CD8-positive, alpha-beta memory T cell (primary cell): ENCODE measurements around the gene TMEM151A. TPM values are rescaled to one million over a fixed set of nuclear protein-coding genes. Genes with fewer than 3 reads are reported as not detected.

ENCODE experiments used
- CTCF ChIA-PET: fragments of 350-600 bp; sonication (Branson Sonifier 250); formaldehyde crosslinking; loops from one replicate; lab custom pipeline; 2021; ENCODE audit warnings: antibody characterized with exemption; lab: Charles Lee
- POLR2A ChIA-PET: fragments of 350-600 bp; sonication (Branson Sonifier 250); formaldehyde crosslinking; loops from one replicate; lab custom pipeline; 2021; ENCODE audit warnings: antibody characterized with exemption; lab: Charles Lee
- DNase-seq, 5 donors: peaks; one replicate each; pipeline versions ENCODE4 v3.0.0 to v3.0.0-alpha.2; 2020 to 2022; ENCODE audit warnings: mixed read lengths in 1 of 5
- H3K27ac ChIP-seq: one replicate; pipeline ENCODE4 v1.7.0; 2013; ENCODE audit warnings: low read depth, mild to moderate bottlenecking, low read length, moderate library complexity
- H3K27me3 ChIP-seq: 2 replicates; pipeline ENCODE4 v1.7.0; 2013; ENCODE audit warnings: low read length, mild to moderate bottlenecking; ENCODE audit not compliant: insufficient read depth, poor library complexity, severe bottlenecking
- H3K36me3 ChIP-seq: 2 replicates; pipeline ENCODE4 v1.7.0; 2013; ENCODE audit warnings: mild to moderate bottlenecking, low read length, moderate library complexity; ENCODE audit not compliant: insufficient read depth
- H3K4me1 ChIP-seq: 2 replicates; pipeline ENCODE4 v1.7.0; 2013; ENCODE audit warnings: mild to moderate bottlenecking, low read length, moderate library complexity; ENCODE audit not compliant: insufficient read depth
- H3K4me3 ChIP-seq: 2 replicates; pipeline ENCODE4 v1.7.0; 2013; ENCODE audit warnings: mild to moderate bottlenecking, low read length
- H3K9me3 ChIP-seq: 2 replicates; pipeline ENCODE4 v1.7.0; 2013; ENCODE audit warnings: mild to moderate bottlenecking, low read length
- H3K27ac Mint-ChIP-seq, 8 donors: one replicate each; pipeline ENCODE4 v1.8.0; 2020 to 2021; ENCODE audit warnings: mixed read lengths in 8 of 8, mild to moderate bottlenecking in 6 of 8, inconsistent platforms in 3 of 8, moderate library complexity in 3 of 8
- H3K27me3 Mint-ChIP-seq, 2 donors: one replicate each; pipeline ENCODE4 v1.8.0; 2020 to 2021; ENCODE audit warnings: mixed read lengths in 2 of 2, mild to moderate bottlenecking in 1 of 2, moderate library complexity in 1 of 2
- H3K36me3 Mint-ChIP-seq, 3 donors: one replicate each; pipeline ENCODE4 v1.8.0; 2020 to 2021; ENCODE audit warnings: mixed read lengths in 3 of 3, inconsistent platforms in 1 of 3, mild to moderate bottlenecking in 1 of 3
- H3K4me1 Mint-ChIP-seq, 3 donors: one replicate each; pipeline ENCODE4 v1.8.0; 2020 to 2021; ENCODE audit warnings: mixed read lengths in 3 of 3, inconsistent platforms in 1 of 3, mild to moderate bottlenecking in 1 of 3
- H3K4me3 Mint-ChIP-seq, 7 donors: one replicate each; pipeline ENCODE4 v1.8.0; 2020 to 2021; ENCODE audit warnings: mixed read lengths in 7 of 7, mild to moderate bottlenecking in 6 of 7, moderate library complexity in 4 of 7, inconsistent platforms in 2 of 7
- H3K9me3 Mint-ChIP-seq, 5 donors: one replicate each; pipeline ENCODE4 v1.8.0; 2020 to 2022; ENCODE audit warnings: mixed read lengths in 5 of 5, mild to moderate bottlenecking in 3 of 5, moderate library complexity in 2 of 5, inconsistent platforms in 1 of 5
- polyA plus RNA-seq: library from polyadenylated mRNA; unstranded; fragments of 300-500 nt; fragmentation: Illumina TruSeq; gene quantifications from one replicate; pipeline ENCODE4 v1.2.3, GENCODE V29; 2021
- total RNA-seq, 2 experiments: library from RNA; stranded (reverse); gene quantifications; one replicate each; pipeline ENCODE4 v1.2.3, GENCODE V29; 2021

The TMEM151A gene
- not detected for total RNA-seq
- polyA plus RNA-seq: not detected

- H3K27me3 Mint-ChIP-seq: peaks cover 14 to 24% of the 10 kb centered on the region in 2 donors
- H3K4me1 Mint-ChIP-seq: peaks cover 24 to 44% (median 31%) of the 10 kb centered on the region in 3 donors
- CTCF ChIA-PET: interaction anchor here (0.8 to 5.3 kb wide), 4 partner anchors 9 to 512 kb away, joined by 3 to 39 read pairs (median 6); no protein-coding TSS in a partner anchor
- H3K27ac Mint-ChIP-seq: peak within 1 kb of the TSS in 5 of 8 donors; percentile 4 to 81 (median 29)
- H3K36me3 Mint-ChIP-seq: peaks cover 0 to 5% (median 4%) of the 10 kb centered on the region in 3 donors
- POLR2A ChIA-PET: interaction anchor here (0.5 to 1.4 kb wide), 6 partner anchors 10 to 1490 kb away, joined by 3 to 4 read pairs (median 4); partner anchors contain the start of genes MRPL11 and PELI3
- H3K4me3 ChIP-seq: no peak within 1 kb of the TSS
- H3K9me3 Mint-ChIP-seq: no peaks in the 10 kb centered on the region
- no peak within 1 kb of the TSS for H3K27ac ChIP-seq
- H3K4me1 ChIP-seq: peaks cover 26% of the 10 kb centered on the region
- H3K27me3 ChIP-seq: peaks cover 15% of the 10 kb centered on the region
- no peak for DNase-seq
- H3K9me3 ChIP-seq: no peaks in the 10 kb centered on the region
- peak within 1 kb of the TSS; percentile 73 to 96 (median 86) for H3K4me3 Mint-ChIP-seq
- H3K36me3 ChIP-seq: no peaks in the 10 kb centered on the region
Measured at GRCh38 chr11:66291706-66292542, at the start of gene TMEM151A. TMEM151A (plus strand) TSS chr11:66291894; CDS start chr11:66292014, 120 bp downstream.

- ChIA-PET CTCF (no interaction called here), POLR2A (no interaction called here)
- no peaks in the 10 kb centered on the region for H3K9me3 Mint-ChIP-seq
- H3K9me3 ChIP-seq: no peaks in the 10 kb centered on the region
- peaks cover 37% of the 10 kb centered on the region for H3K36me3 ChIP-seq
- no peaks in the 10 kb centered on the region for H3K27me3 Mint-ChIP-seq
- DNase-seq: no peak
- H3K27ac ChIP-seq: no peak overlapping the region
- no peak overlapping the region for H3K4me3 ChIP-seq
- H3K4me1 ChIP-seq: no peaks in the 10 kb centered on the region
- peak overlapping the region in 1 of 7 donors; percentile 65 for H3K4me3 Mint-ChIP-seq
- H3K27ac Mint-ChIP-seq: peak overlapping the region in 3 of 8 donors; percentile 27 to 83 (median 42)
- H3K27me3 ChIP-seq: no peaks in the 10 kb centered on the region
- H3K36me3 Mint-ChIP-seq: peaks cover 0 to 87% (median 7%) of the 10 kb centered on the region in 3 donors
- no peaks in the 10 kb centered on the region for H3K4me1 Mint-ChIP-seq
Measured at GRCh38 chr11:66242095-66242765, 49.5 kb upstream of the TMEM151A start.

DNA sequence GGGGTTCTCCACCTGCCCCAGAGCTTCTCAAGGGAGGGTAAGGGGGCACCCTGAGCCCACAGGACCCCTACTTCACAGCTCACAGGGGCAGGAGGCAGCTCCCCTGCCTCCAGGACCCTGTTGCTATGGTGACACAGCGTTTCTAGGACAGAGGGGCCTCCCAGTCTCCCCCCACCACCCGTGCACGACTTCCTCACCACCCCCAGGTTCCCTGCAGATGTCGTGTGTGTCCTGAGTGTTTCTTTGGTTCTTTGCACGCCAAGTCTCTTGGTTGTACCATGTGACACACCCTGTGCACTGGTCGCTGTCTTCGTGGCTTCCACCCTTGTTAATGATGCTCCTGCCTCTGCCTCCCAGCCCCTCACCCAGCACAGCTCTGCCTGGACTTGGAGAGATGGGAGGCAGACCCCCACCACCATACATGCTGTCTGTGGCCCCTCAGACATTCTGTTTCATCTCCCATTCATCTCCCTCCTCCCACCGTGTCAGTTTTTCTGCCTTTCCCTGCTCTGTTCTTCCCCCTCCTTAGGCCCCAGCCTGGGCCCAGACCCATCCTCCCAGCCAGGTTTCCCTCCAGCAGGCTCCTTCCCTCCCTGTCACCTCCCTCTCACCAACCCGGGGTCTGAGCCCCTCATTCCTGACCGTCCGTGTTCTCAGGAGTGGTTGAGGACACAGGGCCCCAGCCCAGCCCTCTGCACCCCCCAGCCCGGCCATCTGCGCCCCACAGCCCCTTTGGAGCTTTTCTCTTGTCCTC lies 47.7 kb upstream of the TMEM151A start:
- no peaks in the 10 kb centered on the region for H3K27me3 ChIP-seq
- ChIA-PET CTCF (no interaction called here), POLR2A (interaction anchor here (0.5 kb wide), 1 partner anchor 451 kb away, joined by 4 read pairs; no protein-coding TSS in a partner anchor)
- H3K4me1 ChIP-seq: no peaks in the 10 kb centered on the region
- no peak overlapping the region for H3K27ac ChIP-seq
- Mint-ChIP-seq H3K27me3 (no peaks in the 10 kb centered on the region), H3K4me3 (no peak overlapping the region), H3K4me1 (no peaks in the 10 kb centered on the region), H3K27ac (peak overlapping the region in 6 of 8 donors; percentile 20 to 92 (median 62)), H3K9me3 (no peaks in the 10 kb centered on the region), H3K36me3 (peaks cover 0 to 81% (median 5%) of the 10 kb centered on the region in 3 donors)
- no peak overlapping the region for H3K4me3 ChIP-seq
- H3K9me3 ChIP-seq: no peaks in the 10 kb centered on the region
- peaks cover 27% of the 10 kb centered on the region for H3K36me3 ChIP-seq
- DNase-seq: no peak

DNA sequence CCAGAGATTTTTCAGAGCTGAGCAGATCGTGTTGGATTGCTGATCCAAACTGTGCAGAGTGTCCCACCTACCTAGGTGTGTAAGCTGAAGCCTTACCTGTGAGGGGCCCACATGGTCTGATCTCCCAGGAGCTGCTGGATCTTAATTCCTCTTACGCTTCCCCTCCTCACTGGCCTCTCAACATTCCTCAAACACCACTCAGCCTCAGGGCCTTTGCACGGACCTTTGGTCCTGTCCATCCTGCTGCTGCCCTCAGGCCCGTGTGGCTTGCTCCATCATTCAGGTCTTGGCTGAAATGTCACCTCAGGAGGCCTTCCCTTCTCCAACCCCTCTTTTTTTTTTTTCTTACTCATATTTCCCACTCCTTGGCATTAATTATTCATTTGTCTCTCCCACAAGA lies 44.4 kb upstream of the TMEM151A start:
- Mint-ChIP-seq H3K9me3 (no peaks in the 10 kb centered on the region), H3K27ac (peak overlapping the region in 5 of 8 donors; percentile 52 to 90 (median 72)), H3K36me3 (peaks cover 0 to 64% (median 1%) of the 10 kb centered on the region in 3 donors), H3K4me1 (peaks cover 0 to 5% (median 2%) of the 10 kb centered on the region in 3 donors), H3K27me3 (no peaks in the 10 kb centered on the region), H3K4me3 (no peak overlapping the region)
- no peak for DNase-seq
- Histone ChIP-seq H3K4me1 (no peaks in the 10 kb centered on the region), H3K36me3 (peaks cover 3% of the 10 kb centered on the region), H3K27ac (no peak overlapping the region), H3K4me3 (no peak overlapping the region), H3K9me3 (no peaks in the 10 kb centered on the region), H3K27me3 (no peaks in the 10 kb centered on the region)
- CTCF ChIA-PET: interaction anchor here (1.0 kb wide), 1 partner anchor 18 kb away, joined by 3 read pairs; no protein-coding TSS in a partner anchor
- POLR2A ChIA-PET: interaction anchor here (0.5 kb wide), 1 partner anchor 442 kb away, joined by 3 read pairs; no protein-coding TSS in a partner anchor

DNA sequence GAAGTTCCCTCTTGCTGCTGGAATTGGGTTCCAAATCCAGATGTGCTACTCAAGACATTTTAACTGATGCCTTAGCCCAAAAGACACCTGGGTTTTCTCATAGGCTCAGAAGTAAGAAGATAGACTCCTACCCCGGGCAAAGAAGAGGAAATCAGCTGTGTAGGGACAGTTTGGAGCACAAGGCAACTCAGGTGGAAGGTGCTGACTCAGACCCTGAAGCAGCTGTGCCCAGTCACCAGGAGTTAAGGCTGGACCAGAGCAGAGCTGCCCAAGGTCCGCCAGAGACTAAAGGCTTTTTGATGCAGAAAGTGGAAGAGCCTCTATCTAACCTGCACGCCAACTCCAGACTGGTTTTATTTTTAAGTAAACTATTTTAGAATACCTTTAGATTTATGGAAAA lies 43.9 kb upstream of the TMEM151A start:
- POLR2A ChIA-PET: interaction anchor here (0.5 kb wide), 1 partner anchor 443 kb away, joined by 3 read pairs; no protein-coding TSS in a partner anchor
- Histone ChIP-seq H3K9me3 (no peaks in the 10 kb centered on the region), H3K27ac (no peak overlapping the region), H3K4me1 (no peaks in the 10 kb centered on the region), H3K36me3 (peaks cover 3% of the 10 kb centered on the region), H3K4me3 (no peak overlapping the region), H3K27me3 (no peaks in the 10 kb centered on the region)
- no peak overlapping the region for H3K4me3 Mint-ChIP-seq
- H3K36me3 Mint-ChIP-seq: peaks cover 0 to 59% (median 1%) of the 10 kb centered on the region in 3 donors
- H3K4me1 Mint-ChIP-seq: peaks cover 0 to 5% (median 2%) of the 10 kb centered on the region in 3 donors
- H3K27me3 Mint-ChIP-seq: no peaks in the 10 kb centered on the region
- H3K9me3 Mint-ChIP-seq: no peaks in the 10 kb centered on the region
- CTCF ChIA-PET: interaction anchor here (1.0 kb wide), 1 partner anchor 18 kb away, joined by 3 read pairs; no protein-coding TSS in a partner anchor
- H3K27ac Mint-ChIP-seq: peak overlapping the region in 4 of 8 donors; percentile 17 to 77 (median 70)
- DNase-seq: no peak

DNA sequence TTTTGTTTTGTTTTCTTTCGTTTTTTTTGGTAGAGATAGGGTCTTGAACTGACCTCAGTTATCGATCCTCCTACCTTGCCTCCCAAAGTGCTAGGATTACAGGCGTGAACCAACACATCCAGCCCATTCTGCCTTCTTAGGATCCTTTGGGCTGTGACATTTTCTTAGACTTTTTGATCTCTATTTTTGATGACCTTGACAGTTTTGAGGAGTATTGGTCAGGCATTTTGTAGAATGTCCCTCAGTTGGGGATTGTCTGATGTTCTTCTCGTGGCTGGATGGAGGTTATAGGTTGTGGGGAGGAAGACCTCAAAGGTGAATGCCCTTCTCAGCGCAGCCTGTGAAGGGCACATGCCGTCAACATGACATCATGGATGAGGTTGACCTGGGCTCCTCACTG lies 42.8 kb upstream of the TMEM151A start:
- Histone ChIP-seq H3K36me3 (peaks cover 3% of the 10 kb centered on the region), H3K9me3 (no peaks in the 10 kb centered on the region), H3K4me3 (no peak overlapping the region), H3K27me3 (no peaks in the 10 kb centered on the region), H3K4me1 (no peaks in the 10 kb centered on the region), H3K27ac (no peak overlapping the region)
- peaks cover 0 to 4% of the 10 kb centered on the region in 2 donors for H3K27me3 Mint-ChIP-seq
- peaks cover 5 to 7% (median 6%) of the 10 kb centered on the region in 3 donors for H3K4me1 Mint-ChIP-seq
- peaks cover 0 to 51% (median 1%) of the 10 kb centered on the region in 3 donors for H3K36me3 Mint-ChIP-seq
- peak overlapping the region in 5 of 8 donors; percentile 44 to 79 (median 77) for H3K27ac Mint-ChIP-seq
- H3K4me3 Mint-ChIP-seq: peak overlapping the region in 2 of 7 donors; percentile 23 to 29
- H3K9me3 Mint-ChIP-seq: no peaks in the 10 kb centered on the region
- ChIA-PET CTCF (no interaction called here), POLR2A (no interaction called here)
- no peak for DNase-seq

DNA sequence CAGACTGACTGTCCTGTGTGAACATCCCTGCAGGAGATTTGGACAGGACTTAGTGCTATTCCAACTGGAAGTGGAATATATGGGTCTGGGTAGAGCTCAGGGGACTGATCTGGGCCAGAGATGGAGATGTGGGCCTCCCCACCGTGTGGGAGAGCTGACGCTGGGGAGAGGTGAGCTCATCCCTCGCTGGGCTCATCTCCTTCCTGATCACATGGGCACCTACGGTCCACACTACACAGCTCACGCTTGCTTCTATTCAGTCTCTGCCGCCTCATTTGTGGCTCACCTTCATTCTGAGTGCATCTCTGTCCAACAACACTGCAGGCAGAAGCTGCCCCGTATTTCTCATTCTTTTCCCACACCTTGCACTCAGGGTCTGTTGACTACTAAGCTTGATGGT lies 39.9 kb upstream of the TMEM151A start:
- no peak overlapping the region for H3K27ac ChIP-seq
- peaks cover 3% of the 10 kb centered on the region for H3K36me3 ChIP-seq
- peaks cover 9% of the 10 kb centered on the region for H3K4me1 ChIP-seq
- ChIA-PET POLR2A (no interaction called here), CTCF (interaction anchor here (1.1 to 1.2 kb wide), 2 partner anchors 29 to 31 kb away, joined by 3 to 4 read pairs; no protein-coding TSS in a partner anchor)
- Mint-ChIP-seq H3K4me1 (peaks cover 11 to 18% (median 15%) of the 10 kb centered on the region in 3 donors), H3K9me3 (no peaks in the 10 kb centered on the region), H3K4me3 (no peak overlapping the region), H3K36me3 (peaks cover 0 to 30% (median 1%) of the 10 kb centered on the region in 3 donors), H3K27me3 (peaks cover 0 to 6% of the 10 kb centered on the region in 2 donors), H3K27ac (peak overlapping the region in 5 of 8 donors; percentile 29 to 78 (median 52))
- no peak overlapping the region for H3K4me3 ChIP-seq
- no peak for DNase-seq
- no peaks in the 10 kb centered on the region for H3K27me3 ChIP-seq
- no peaks in the 10 kb centered on the region for H3K9me3 ChIP-seq
